DOHH2 (cell line): ENCODE data around the gene RRAGA.

ENCODE experiments used
- H3F3A ChIP-seq: fragments of 200-600 bp; sonication (generic), shearing (Covaris generic); 2 replicates; pipeline ENCODE4 v1.6.0; 2016; ENCODE audit warnings: antibody characterized with exemption, mild to moderate bottlenecking; ENCODE audit not compliant: control insufficient read depth, insufficient read depth
- H3K27ac ChIP-seq: fragments of 200-600 bp; sonication (generic); 2 replicates; pipeline ENCODE4 v1.5.1; 2014; ENCODE audit warnings: low read depth, mild to moderate bottlenecking, low read length, moderate library complexity
- H3K27me3 ChIP-seq: fragments of 200-600 bp; sonication (generic); 2 replicates; pipeline ENCODE4 v1.6.1; 2014; ENCODE audit warnings: mild to moderate bottlenecking, low read length, mixed read lengths; ENCODE audit not compliant: control insufficient read depth
- H3K36me3 ChIP-seq: fragments of 200-600 bp; sonication (generic); 2 replicates; pipeline ENCODE4 v1.6.1; 2014; ENCODE audit warnings: mild to moderate bottlenecking, low read length, moderate library complexity, mixed read lengths; ENCODE audit not compliant: control insufficient read depth
- H3K4me1 ChIP-seq: fragments of 200-600 bp; sonication (generic); 2 replicates; pipeline ENCODE4 v1.6.1; 2014; ENCODE audit warnings: mild to moderate bottlenecking, low read length, mixed read lengths; ENCODE audit not compliant: control insufficient read depth
- H3K4me2 ChIP-seq: fragments of 200-600 bp; sonication (generic); 2 replicates; pipeline ENCODE4 v1.6.0; 2014; ENCODE audit warnings: mild to moderate bottlenecking, low read length, moderate library complexity
- H3K4me3 ChIP-seq: fragments of 200-600 bp; sonication (generic); 2 replicates; pipeline ENCODE4 v1.5.1; 2014; ENCODE audit warnings: mild to moderate bottlenecking, low read length, mixed read lengths
- H3K79me2 ChIP-seq: fragments of 200-600 bp; sonication (generic); 2 replicates; pipeline ENCODE4 v1.6.1; 2014; ENCODE audit warnings: mild to moderate bottlenecking, low read length, mixed read lengths; ENCODE audit not compliant: control insufficient read depth
- H3K9me2 ChIP-seq: fragments of 200-600 bp; sonication (generic); replicated peaks from 2 replicates; pipeline ENCODE4 v1.6.1; 2014; ENCODE audit warnings: mild to moderate bottlenecking, low read length, mixed read lengths; ENCODE audit not compliant: control insufficient read depth
- H3K9me3 ChIP-seq: fragments of 200-600 bp; sonication (generic); 2 replicates; pipeline ENCODE4 v1.6.1; 2014; ENCODE audit warnings: antibody characterized with exemption, low read length, mixed read lengths; ENCODE audit not compliant: control insufficient read depth, insufficient read depth
- H4K20me1 ChIP-seq: fragments of 200-600 bp; sonication (generic); 2 replicates; pipeline ENCODE4 v1.6.0; 2014; ENCODE audit warnings: low read depth, mild to moderate bottlenecking, antibody characterized with exemption, low read length, moderate library complexity; ENCODE audit not compliant: control insufficient read depth, insufficient read depth
- EZH2phosphoT487 ChIP-seq: fragments of 200-600 bp; sonication (generic); IDR thresholded peaks from 2 replicates; pipeline ENCODE4 v1.6.1; 2017; ENCODE audit warnings: borderline replicate concordance, mild to moderate bottlenecking, antibody characterized with exemption, low read length, moderate library complexity, mixed read lengths
- TF ChIP-seq, protein P1 (sequence below): fragments of 200-600 bp; sonication (generic); IDR thresholded peaks from one replicate; pipeline ENCODE4 v1.5.1; 2014; ENCODE audit warnings: antibody characterized with exemption, mild to moderate bottlenecking, low read depth, low read length; ENCODE audit not compliant: poor library complexity, severe bottlenecking

Gene RRAGA

GRCh38 chr9:19050637-19051591, 1.7 kb downstream of the RRAGA start:
- TF ChIP-seq, protein P1, sequence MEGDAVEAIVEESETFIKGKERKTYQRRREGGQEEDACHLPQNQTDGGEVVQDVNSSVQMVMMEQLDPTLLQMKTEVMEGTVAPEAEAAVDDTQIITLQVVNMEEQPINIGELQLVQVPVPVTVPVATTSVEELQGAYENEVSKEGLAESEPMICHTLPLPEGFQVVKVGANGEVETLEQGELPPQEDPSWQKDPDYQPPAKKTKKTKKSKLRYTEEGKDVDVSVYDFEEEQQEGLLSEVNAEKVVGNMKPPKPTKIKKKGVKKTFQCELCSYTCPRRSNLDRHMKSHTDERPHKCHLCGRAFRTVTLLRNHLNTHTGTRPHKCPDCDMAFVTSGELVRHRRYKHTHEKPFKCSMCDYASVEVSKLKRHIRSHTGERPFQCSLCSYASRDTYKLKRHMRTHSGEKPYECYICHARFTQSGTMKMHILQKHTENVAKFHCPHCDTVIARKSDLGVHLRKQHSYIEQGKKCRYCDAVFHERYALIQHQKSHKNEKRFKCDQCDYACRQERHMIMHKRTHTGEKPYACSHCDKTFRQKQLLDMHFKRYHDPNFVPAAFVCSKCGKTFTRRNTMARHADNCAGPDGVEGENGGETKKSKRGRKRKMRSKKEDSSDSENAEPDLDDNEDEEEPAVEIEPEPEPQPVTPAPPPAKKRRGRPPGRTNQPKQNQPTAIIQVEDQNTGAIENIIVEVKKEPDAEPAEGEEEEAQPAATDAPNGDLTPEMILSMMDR = no peak
- TF ChIP-seq EZH2phosphoT487 = no peak
- no peaks in the 10 kb centered on the region for H3K9me2 ChIP-seq
- H3K4me1 ChIP-seq = peaks cover 35% of the 10 kb centered on the region
- H4K20me1 ChIP-seq = no peaks in the 10 kb centered on the region; the same call in 1 of the 2 replicates
- peak overlapping the region; percentile 100 for H3K4me3 ChIP-seq
- peaks cover 29% of the 10 kb centered on the region for H3K36me3 ChIP-seq
- H3K9me3 ChIP-seq = no peaks in the 10 kb centered on the region
- H3K27me3 ChIP-seq = no peaks in the 10 kb centered on the region
- peaks cover 28% of the 10 kb centered on the region for H3F3A ChIP-seq
- H3K4me2 ChIP-seq = peak overlapping the region; percentile 98
- H3K27ac ChIP-seq = no peak overlapping the region
- peaks cover 31% of the 10 kb centered on the region for H3K79me2 ChIP-seq

DNA sequence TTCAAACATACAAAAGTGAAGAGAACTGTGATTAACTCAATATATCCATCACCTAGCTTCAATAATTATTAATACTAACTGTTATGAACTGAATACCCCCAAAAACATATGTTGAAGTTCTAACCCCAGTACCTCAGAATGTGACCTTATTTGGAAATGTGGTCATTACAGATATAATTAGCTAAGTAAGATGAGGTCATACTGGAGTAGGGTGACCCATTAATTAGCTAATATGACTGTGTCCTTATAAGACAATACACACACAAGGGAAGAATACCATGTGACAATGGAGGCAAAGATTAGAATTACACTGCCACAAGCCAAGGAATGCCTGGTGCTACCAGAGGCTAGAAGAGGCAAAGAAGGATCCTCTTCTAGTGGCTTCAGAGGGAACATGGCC, 7.8 kb downstream of the RRAGA start:
- Histone ChIP-seq H3K4me3 (no peak overlapping the region), H3K36me3 (peaks cover 63% of the 10 kb centered on the region), H3F3A (peaks cover 18% of the 10 kb centered on the region), H3K9me3 (no peaks in the 10 kb centered on the region), H3K4me2 (no peak overlapping the region), H3K27me3 (no peaks in the 10 kb centered on the region), H3K27ac (no peak overlapping the region), H3K79me2 (peaks cover 4% of the 10 kb centered on the region), H3K9me2 (no peaks in the 10 kb centered on the region), H4K20me1 (no peaks in the 10 kb centered on the region), H3K4me1 (no peaks in the 10 kb centered on the region; the same call in 1 of the 2 replicates)
- no peak for TF ChIP-seq EZH2phosphoT487
- TF ChIP-seq, protein P1 = no peak

- H3K4me2 ChIP-seq = no peak overlapping the region
- no peaks in the 10 kb centered on the region for H4K20me1 ChIP-seq
- no peak for TF ChIP-seq EZH2phosphoT487
- TF ChIP-seq, protein P1 = no peak
- H3F3A ChIP-seq = no peaks in the 10 kb centered on the region
- no peaks in the 10 kb centered on the region for H3K27me3 ChIP-seq
- H3K79me2 ChIP-seq = peaks cover 2% of the 10 kb centered on the region; the same call in 1 of the 2 replicates
- H3K4me1 ChIP-seq = no peaks in the 10 kb centered on the region
- no peak overlapping the region for H3K27ac ChIP-seq
- no peak overlapping the region for H3K4me3 ChIP-seq
- peaks cover 76% of the 10 kb centered on the region for H3K36me3 ChIP-seq
- H3K9me3 ChIP-seq = no peaks in the 10 kb centered on the region
- no peaks in the 10 kb centered on the region for H3K9me2 ChIP-seq
These were observed 25.0 kb downstream of the RRAGA start for GRCh38 chr9:19074229-19074628.
